PFSK-1 (cell line): ENCODE measurements around the gene SQSTM1.

Experiments
- FOXP2 ChIP-seq: optimal IDR thresholded peaks from 2 replicates; pipeline ENCODE3; 2011; ENCODE audit warnings: borderline replicate concordance, control low read depth, inconsistent platforms; ENCODE audit not compliant: insufficient read depth; ENCODE audit errors: extremely low read length, extremely low read depth
- POLR2AphosphoS5 ChIP-seq: IDR thresholded peaks from 2 replicates; pipeline ENCODE4 v1.6.1; 2012; ENCODE audit warnings: low read depth, mild to moderate bottlenecking, control low read depth, low read length, moderate library complexity
- REST ChIP-seq, 2 experiments: IDR thresholded peaks; 2 replicates each; pipeline versions ENCODE4 v1.6.1 to v1.8.0; 2011 to 2012; ENCODE audit warnings: low read depth in 2 of 2, low read length in 2 of 2, control low read depth in 1 of 2, inconsistent platforms in 1 of 2, mild to moderate bottlenecking in 1 of 2, moderate library complexity in 1 of 2; ENCODE audit not compliant: insufficient read depth in 1 of 2
- SIN3A ChIP-seq: IDR thresholded peaks from 2 replicates; pipeline ENCODE4 v1.6.1; 2012; ENCODE audit warnings: mild to moderate bottlenecking, low read length, moderate library complexity, borderline replicate concordance; ENCODE audit not compliant: insufficient read depth
- TAF1 ChIP-seq: IDR thresholded peaks from 2 replicates; pipeline ENCODE4 v1.6.1; 2012; ENCODE audit warnings: low read length, control low read depth, borderline replicate concordance; ENCODE audit not compliant: insufficient read depth

DNA sequence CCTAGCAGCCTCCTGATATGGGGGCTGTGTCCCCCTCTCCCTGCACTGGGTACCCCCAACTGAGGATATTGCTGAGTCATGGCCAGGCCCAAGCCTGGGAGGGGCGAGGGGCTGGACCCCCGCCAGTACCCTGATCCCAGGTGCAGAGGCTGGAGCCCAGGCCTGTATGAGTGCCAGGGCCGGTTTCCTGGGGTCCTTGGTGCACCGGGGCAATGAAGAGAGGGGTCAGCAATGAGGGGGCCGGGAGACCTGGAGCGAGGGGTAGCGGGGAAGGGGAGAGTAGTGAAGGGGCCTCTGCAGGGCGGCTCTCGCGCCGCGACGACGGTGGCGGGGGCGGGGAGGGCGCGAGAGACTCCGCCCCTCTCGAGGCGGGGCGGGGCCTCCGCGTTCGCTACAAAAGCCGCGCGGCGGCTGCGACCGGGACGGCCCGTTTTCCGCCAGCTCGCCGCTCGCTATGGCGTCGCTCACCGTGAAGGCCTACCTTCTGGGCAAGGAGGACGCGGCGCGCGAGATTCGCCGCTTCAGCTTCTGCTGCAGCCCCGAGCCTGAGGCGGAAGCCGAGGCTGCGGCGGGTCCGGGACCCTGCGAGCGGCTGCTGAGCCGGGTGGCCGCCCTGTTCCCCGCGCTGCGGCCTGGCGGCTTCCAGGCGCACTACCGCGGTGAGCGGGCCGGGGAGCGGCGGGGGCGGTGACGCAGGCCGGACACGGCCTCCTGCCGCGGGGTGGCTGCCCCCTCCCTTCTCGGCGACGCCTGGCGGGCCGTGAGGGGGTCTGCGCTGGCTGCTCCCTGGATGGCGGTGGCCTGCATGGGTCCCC lies at the start of gene SQSTM1:
- TF ChIP-seq POLR2AphosphoS5 = peak; percentile 99
- TF ChIP-seq TAF1 = peak; percentile 88; the same call in 1 of the 2 replicates
- TF ChIP-seq SIN3A = no peak
- TF ChIP-seq REST (IDR thresholded peaks at IDR 0.05; ENCODE audit: insufficient read depth in 1 of 2, low read depth in 2 of 2, low read length in 2 of 2) = peak in 1 of 2 experiments; percentile 34; a peak in 1 of 4 replicates
- TF ChIP-seq FOXP2 = no peak
